GM12891 (cell line): Measurements from ENCODE around the gene METTL9.

Experiments
- PAX5 ChIP-seq: IDR thresholded peaks from 2 replicates; pipeline ENCODE4 v1.6.1; 2011; ENCODE audit warnings: low read length, moderate library complexity, mild to moderate bottlenecking; ENCODE audit not compliant: insufficient read depth, severe bottlenecking
- POLR2A ChIP-seq: IDR thresholded peaks from 2 replicates; pipeline ENCODE4 v1.6.1; 2011; ENCODE audit warnings: low read depth, low read length, control low read depth
- POLR2AphosphoS5 ChIP-seq: IDR thresholded peaks from 2 replicates; pipeline ENCODE4 v1.6.1; 2011; ENCODE audit warnings: low read depth, low read length, control low read depth
- TAF1 ChIP-seq: IDR thresholded peaks from 2 replicates; pipeline ENCODE4 v1.6.1; 2011; ENCODE audit warnings: low read depth, low read length, control low read depth

GRCh38 chr16:21697032-21697431 is 97.7 kb downstream of the METTL9 start:
- TF ChIP-seq TAF1 (no peak), POLR2A (no peak), POLR2AphosphoS5 (no peak), PAX5 (no peak)
